HG03103 (cell line): ENCODE measurements around the gene CASZ1.

Experiments used
- ATAC-seq: cut with Tn5 transposase; IDR thresholded peaks from one replicate; pipeline ENCODE4 v1.9.1; 2021; ENCODE audit warnings: low read depth; ENCODE audit not compliant: unreplicated experiment

CASZ1 gene

GRCh38 chr1:10616696-10617095, 179.8 kb downstream of the CASZ1 start:
- no peak for ATAC-seq

GRCh38 chr1:10615932-10616671, 180.3 kb downstream of the CASZ1 start:
- no peak for ATAC-seq

DNA sequence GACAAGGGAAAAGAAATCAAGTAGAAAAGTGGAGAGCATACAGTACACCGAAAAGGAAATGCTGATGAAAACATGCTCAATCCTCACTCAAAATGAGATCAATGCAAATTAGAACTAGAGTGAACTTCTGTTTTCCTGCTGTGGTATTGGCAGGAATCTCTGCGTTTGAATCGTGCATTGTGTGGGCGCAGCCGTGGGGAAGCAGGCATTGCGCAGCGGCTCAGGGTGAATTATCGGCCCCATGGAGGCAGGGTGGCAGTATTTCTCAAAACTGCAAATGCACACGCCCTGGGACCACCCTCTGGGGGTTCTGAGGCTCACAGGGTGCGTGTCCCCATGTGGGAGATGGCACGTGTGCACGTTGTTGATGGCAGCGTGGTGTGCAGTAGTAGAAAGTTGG, 181.1 kb downstream of the CASZ1 start:
- no peak for ATAC-seq

DNA sequence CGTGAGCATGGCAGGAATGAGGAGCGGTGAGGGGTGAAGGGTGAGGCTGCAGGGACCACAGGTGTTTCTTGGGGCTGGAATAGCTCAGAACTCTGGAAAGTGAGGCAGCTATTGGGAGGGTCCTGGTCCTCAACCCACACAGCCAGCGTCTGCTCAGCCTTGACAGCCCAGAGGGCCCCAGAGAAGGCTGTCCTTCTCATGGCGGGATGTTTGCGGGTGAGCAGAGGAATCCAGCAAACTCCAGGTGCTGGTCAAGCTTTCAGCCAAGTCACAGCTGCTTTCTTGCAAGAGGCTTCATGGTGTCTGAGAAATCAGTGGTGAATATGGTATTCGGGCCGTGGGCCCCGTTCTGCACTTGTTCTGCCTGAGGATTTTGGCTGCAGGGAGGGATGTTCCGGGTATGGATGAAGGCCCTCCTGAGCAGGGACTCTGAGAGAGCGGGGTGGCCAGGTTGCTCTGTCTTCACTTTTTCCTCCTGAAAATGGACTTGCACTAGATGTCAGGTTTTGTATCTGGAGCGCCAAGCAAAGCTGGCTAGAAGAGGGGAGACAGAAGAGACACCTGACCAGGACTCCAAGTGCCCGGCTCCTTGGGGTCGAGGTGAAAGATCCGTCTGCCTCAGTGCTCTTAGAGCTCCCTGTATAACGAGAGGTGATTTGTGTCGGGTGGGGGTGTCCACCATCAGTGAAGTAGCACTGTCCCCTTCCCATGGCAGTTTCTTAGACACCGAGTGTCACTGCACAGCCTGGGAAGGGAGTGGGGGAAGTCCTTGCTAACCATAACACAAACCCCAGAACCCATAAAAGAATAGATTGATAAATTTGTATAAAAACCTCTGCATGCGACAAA, 181.8 kb downstream of the CASZ1 start:
- no peak for ATAC-seq

GRCh38 chr1:10613861-10614260, 182.6 kb downstream of the CASZ1 start:
- no peak for ATAC-seq

- ATAC-seq = no peak
Measured at GRCh38 chr1:10613340-10613739, 183.1 kb downstream of the CASZ1 start.

DNA sequence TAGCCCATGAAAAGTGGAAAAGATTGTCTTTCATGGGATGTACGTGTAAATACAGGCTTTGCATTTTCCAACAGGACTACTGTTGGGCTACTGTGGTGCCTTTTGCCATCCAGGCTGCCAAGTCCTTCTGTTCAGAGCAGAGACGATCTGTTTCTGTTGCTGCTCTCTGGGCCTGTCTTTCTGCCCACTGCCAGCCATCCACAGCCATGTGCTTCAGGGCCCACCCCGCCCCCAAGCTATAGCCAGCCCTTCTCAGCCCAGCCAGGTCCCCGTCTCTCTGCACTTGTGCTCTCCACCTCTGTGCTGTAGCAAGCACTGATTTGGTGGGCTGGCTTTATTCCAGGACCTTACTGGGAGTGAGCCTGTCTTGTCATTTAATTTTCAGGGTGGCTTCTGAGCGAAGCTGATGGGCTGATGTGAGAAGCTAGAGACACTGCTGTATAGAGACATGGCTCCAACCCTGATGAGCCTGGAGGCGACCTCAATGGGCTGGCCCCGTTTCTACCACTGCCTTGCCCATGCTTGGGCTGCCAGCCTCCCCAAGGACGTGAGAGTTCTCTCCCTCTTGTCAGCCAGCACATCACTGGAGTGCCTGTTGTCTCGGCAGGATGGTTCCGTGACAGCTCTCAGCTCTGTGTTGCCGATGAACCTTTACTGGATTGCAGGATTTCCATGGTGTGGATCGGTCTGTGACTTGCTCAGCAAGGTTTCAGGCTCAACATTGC, 183.8 kb downstream of the CASZ1 start:
- ATAC-seq = no peak

- ATAC-seq = no peak
Measured at GRCh38 chr1:10610901-10611600, 185.4 kb downstream of the CASZ1 start.

DNA sequence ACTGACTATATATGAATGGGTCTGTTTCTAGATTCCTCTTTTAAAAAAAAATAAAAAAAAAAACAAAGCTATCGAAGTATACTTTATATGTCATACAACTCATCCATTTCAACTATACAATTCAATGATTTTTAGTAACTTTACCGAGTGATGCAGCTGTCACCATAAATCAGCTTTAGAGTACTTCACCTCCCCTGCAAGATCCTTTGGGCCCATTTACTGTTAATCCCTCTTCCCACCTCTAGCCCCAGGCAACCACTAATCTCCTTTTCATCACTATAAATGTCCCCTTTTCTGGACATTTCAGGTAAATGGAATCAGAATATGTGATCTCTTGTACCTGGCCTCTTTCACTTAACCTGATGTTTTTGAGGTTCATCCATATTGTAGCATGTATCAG, 187.8 kb downstream of the CASZ1 start:
- no peak for ATAC-seq

GRCh38 chr1:10607228-10607627, 189.2 kb downstream of the CASZ1 start:
- no peak for ATAC-seq

DNA sequence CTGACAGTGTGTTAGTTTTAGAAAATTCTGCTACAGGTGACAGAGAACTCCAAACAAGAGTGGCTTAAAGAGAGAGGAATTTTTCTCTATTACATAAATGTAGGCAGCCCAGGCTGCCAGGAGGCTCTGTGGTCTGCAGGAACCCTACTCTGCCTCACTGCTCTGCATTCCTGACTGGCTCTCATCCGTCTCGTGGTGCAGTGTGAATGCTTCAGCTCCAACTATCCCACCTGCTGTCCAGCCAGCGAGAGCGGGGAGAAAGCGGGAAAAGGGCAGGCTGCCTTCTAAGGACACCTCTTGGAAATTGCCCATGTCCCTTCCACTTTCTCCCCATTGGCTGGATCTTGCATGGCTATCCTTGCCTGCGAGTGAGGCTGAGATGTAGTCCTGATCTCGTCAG, 190.4 kb downstream of the CASZ1 start:
- ATAC-seq = no peak

DNA sequence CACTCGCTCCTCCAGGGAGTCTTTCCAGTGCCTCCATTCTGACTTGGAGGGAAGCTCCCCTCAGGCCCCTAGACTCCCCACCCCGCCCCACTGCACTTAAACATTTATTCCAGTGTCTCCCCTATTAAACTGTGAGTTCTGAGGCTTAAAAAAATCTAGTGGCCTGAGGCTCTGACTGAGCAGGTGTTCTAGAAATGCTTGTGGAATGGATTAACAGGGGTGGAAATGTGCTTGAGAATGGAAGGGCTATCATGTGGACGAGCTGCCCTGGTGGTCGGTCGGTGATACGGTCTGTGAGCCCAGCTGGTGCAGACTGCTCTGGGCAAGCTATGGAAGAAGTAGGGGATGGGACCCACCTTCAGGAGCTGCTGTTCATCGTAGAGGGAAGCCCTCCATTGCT, 191.5 kb downstream of the CASZ1 start:
- ATAC-seq = no peak

- no peak for ATAC-seq
Measured at GRCh38 chr1:10602936-10603335, 193.5 kb downstream of the CASZ1 start.

DNA sequence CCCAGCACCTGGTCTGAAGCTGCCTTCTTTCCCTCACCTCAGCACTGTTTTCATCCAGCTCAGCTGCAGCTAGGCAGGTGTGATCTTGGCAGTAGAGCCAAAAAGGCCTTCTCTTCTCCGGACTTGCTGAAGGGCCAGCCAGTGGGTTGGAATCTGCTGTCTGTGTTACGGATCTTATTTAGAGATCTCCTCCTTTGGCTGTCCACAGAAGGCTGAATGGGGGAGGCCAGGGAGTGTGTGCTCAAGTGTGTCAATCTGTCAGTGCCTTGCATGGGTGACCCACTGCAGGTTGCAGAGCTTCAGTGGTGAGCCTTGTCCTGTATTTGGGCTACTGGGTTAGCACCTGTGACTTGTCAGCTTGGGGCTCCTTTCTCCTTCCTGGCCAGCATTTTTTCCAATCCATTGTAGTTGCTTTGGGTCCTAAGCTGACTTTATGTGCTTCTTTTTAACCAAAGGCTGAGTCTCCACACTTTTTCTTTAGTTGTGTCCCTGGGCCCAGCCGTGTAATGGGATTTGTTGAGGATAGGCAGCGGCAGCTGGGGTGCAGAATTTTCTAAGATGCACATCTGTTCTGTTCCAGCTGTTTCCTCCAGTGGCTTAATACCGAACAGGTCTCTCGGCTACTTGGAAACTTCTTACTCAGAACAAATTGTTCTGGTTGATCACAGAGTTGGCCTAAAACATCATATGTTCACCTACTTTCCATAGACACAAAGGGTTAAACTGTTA, 194.9 kb downstream of the CASZ1 start:
- ATAC-seq = no peak

DNA sequence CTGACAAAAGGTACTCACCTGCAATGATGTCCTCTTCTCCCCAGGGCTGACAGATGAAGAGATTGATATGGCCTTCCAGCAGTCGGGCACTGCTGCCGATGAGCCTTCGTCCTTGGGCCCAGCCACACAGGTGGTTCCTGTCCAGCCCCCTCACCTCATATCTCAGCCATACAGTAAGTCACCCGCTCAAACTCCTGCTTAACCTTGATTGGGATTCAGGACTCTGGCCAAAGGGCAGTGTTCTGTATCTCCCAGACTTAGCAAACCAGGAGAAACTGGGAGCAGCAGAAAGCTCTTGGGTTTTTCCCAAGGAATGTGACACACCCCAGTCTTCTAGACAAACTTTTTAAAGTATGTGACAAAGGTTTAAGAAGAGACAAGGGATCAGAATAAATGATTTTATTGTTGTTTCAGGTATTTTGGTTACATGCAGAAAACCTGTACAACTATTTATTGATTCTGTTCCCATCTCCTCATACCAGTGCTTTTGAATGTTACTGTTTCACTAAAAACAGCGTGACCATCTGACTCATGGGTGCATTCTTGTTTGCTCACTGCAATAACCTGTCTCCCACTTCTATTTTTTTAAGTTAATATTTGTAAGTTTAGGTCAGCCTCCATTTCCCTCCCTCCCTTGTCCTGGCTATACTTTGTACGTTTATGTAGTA, 197.1 kb downstream of the CASZ1 start:
- ATAC-seq = no peak

GRCh38 chr1:10598389-10598702, 198.1 kb downstream of the CASZ1 start:
- no peak for ATAC-seq

DNA sequence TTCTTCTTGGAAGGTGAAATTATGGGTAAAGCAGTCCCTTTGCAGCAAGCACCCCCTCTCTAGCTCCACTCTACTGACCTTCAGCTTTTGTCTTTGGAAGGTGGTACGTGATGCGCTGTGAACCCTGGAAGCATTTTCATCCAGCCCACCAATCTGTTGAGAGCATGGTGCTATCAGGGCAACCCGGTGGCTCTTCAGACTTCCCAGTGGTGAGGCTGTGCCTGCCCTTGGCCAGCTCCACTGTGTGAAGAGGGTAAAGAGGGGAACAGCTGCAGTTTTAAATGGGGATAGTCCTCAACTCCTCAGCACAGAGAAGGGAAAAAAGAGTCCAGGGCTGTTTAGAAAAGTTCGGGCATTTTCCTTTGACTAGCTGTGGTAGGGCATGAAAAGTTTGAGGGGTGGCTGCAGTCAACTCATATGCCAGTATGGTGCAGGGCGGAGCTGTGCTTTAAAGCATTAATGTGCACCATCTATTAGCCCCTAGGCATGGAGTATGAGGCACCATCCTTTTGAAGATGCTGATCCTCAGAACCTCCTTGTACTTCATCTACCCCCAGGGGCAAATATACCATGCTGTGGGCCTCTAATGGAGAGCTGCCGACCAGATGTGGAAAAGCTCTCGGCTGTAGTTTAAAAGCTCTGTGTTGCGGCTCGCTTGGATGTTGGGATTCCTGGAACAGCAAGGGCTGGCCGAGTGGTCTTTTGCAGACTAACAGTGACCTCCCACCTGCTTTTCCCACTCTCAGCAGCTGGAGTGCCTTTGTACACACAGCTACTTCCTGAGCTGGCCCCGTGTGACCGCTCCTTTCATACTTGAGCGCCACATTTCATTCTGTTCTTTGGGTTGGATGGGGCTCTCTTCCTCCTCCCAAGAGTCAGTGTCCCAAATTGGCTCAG, 198.7 kb downstream of the CASZ1 start:
- no peak for ATAC-seq

- no peak for ATAC-seq
Measured at GRCh38 chr1:10596780-10597179, 199.7 kb downstream of the CASZ1 start.
